Measurements from ENCODE around the gene RHBDF1.

The RHBDF1 gene

GRCh38 chr16:64914-65255 lies 7.5 kb downstream of the RHBDF1 start:
- POLR2A ChIA-PET, result no interaction called here

GRCh38 chr16:63998-64913 lies 8.2 kb downstream of the RHBDF1 start:
- TF ChIP-seq CTCF (IDR thresholded peaks at IDR 0.05; ENCODE audit: control extremely low read depth, extremely low read depth, low read depth, missing control alignments), result no peak
- POLR2A ChIA-PET, result no interaction called here
- no peak for DNase-seq (ENCODE audit: extremely low spot score)
- CTCF ChIA-PET, result interaction anchor here (1.1 to 32.8 kb wide), 20 partner anchors 8 to 298 kb away, joined by 3 to 701 read pairs (median 8); partner anchors contain the start of genes POLR3K, RHBDF1 and SNRNP25

More at GRCh38 chr16:64914-65255, 7.5 kb downstream of the RHBDF1 start:
- CTCF ChIA-PET, result interaction anchor here (0.9 to 32.8 kb wide), 24 partner anchors 8 to 297 kb away, joined by 3 to 701 read pairs (median 4); partner anchors contain the start of genes POLR3K, RHBDF1 and SNRNP25
- TF ChIP-seq CTCF (IDR thresholded peaks at IDR 0.05; ENCODE audit: control extremely low read depth, extremely low read depth, low read depth, missing control alignments), result no peak
- DNase-seq (ENCODE audit: extremely low spot score), result no peak

GRCh38 chr16:63466-63865 lies 9.0 kb downstream of the RHBDF1 start:
- ChIA-PET POLR2A (no interaction called here), CTCF (interaction anchor here (1.4 to 32.8 kb wide), 10 partner anchors 9 to 299 kb away, joined by 3 to 701 read pairs (median 14); partner anchors contain the start of genes POLR3K, RHBDF1 and SNRNP25)
- no peak for DNase-seq (ENCODE audit: extremely low spot score)
- no peak for TF ChIP-seq CTCF (IDR thresholded peaks at IDR 0.05; ENCODE audit: control extremely low read depth, extremely low read depth, low read depth, missing control alignments)

- ChIA-PET CTCF (interaction anchor here (1.4 to 32.8 kb wide), 6 partner anchors 9 to 299 kb away, joined by 3 to 701 read pairs (median 30); partner anchors contain the start of genes POLR3K and SNRNP25), POLR2A (no interaction called here)
- no peak for TF ChIP-seq CTCF (IDR thresholded peaks at IDR 0.05; ENCODE audit: control extremely low read depth, extremely low read depth, low read depth, missing control alignments)
- DNase-seq (ENCODE audit: extremely low spot score), result no peak
Observed at GRCh38 chr16:62968-63391, 9.5 kb downstream of the RHBDF1 start.

GRCh38 chr16:62283-62967 lies 10.0 kb downstream of the RHBDF1 start:
- ChIA-PET CTCF (interaction anchor here (2.1 to 32.8 kb wide), 4 partner anchors 13 to 300 kb away, joined by 7 to 701 read pairs (median 48); no protein-coding TSS in a partner anchor), POLR2A (no interaction called here)
- no peak for DNase-seq (ENCODE audit: extremely low spot score)
- TF ChIP-seq CTCF (IDR thresholded peaks at IDR 0.05; ENCODE audit: control extremely low read depth, extremely low read depth, low read depth, missing control alignments), result no peak

GRCh38 chr16:61879-62281 lies 10.6 kb downstream of the RHBDF1 start:
- ChIA-PET POLR2A (no interaction called here), CTCF (interaction anchor here (2.1 to 32.8 kb wide), 3 partner anchors 28 to 300 kb away, joined by 7 to 701 read pairs (median 53); no protein-coding TSS in a partner anchor)
- DNase-seq (ENCODE audit: extremely low spot score), result no peak
- no peak for TF ChIP-seq CTCF (IDR thresholded peaks at IDR 0.05; ENCODE audit: control extremely low read depth, extremely low read depth, low read depth, missing control alignments)
